ENCODE results near the gene TPRN.

DNA sequence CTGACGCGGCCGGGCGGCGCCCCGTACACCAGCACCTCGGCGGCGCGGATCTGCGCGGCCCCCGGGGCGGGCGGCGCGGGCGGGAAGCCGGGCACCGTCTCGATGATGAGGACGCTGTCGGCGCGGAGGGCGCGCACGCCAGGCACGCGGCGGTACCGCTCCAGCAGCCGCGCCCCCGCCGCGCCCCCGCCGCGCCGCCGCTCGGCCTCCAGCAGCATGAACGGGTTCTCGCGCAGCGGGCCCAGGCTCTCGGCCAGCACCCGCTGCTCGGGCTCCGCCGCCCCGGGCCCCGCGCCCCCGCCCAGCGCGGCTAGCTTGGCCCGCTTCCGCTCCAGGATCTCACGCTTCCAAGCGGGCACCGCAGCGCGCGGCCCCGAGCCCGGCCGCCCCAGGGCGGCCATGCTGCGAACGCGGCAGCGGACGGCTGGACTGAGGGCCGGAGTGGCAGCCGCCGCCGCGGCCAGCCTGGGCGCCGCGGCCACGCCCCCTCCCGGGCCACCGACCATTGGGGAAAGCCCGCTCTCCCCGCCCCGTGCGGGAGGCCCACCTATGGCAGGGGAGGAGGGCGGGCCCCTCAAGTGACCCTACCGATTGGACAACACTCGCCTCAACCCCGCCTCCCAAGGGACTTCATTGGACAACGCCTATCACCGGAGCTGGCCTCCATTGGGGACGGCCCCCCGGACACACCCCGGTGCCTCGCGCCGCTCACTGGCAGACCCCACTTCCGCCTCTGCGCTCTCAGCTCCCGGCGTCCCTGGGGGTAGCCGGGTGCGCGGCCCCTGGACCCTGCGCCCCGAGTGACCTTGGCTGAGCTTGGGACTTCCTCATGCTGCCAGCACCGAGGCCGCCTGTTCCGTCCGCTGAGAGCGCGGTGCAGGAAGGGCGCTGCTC, at the start of gene TPRN:
- TF ChIP-seq POLR2A (IDR thresholded peaks at IDR 0.05; ENCODE audit: low read depth, low read length) (peak; percentile 80), POLR2AphosphoS5 (IDR thresholded peaks at IDR 0.05; ENCODE audit: low read depth, low read length) (peak; percentile 70; the same call in 1 of the 2 replicates), TAF1 (IDR thresholded peaks at IDR 0.05; ENCODE audit: low read depth, low read length) (peak; percentile 88), SPI1 (IDR thresholded peaks at IDR 0.05; ENCODE audit: low read depth, low read length) (peak; percentile 63), POU2F2 (IDR thresholded peaks at IDR 0.05; ENCODE audit: low read depth, low read length) (no peak)

All from GM12891 (cell line).